HG03175 (cell line): ENCODE data around the gene PDK2.

Experiments used
- ATAC-seq: cut with Tn5 transposase; IDR thresholded peaks from one replicate; pipeline ENCODE4 v1.9.1; 2021; ENCODE audit warnings: mild to moderate bottlenecking, moderate library complexity; ENCODE audit not compliant: unreplicated experiment

The PDK2 gene

GRCh38 chr17:50094753-50095619 lies at the start of gene PDK2:
PDK2 (plus strand) TSS chr17:50095351; CDS start chr17:50095436, 85 bp downstream.
- ATAC-seq = peak; percentile 92

GRCh38 chr17:50046179-50046578 lies 49.0 kb upstream of the PDK2 start:
- no peak for ATAC-seq

GRCh38 chr17:50046667-50047066 lies 48.5 kb upstream of the PDK2 start:
- ATAC-seq = no peak

- ATAC-seq = no peak
Observed at GRCh38 chr17:50047083-50047482, 48.1 kb upstream of the PDK2 start.

GRCh38 chr17:50047488-50048126 lies 47.5 kb upstream of the PDK2 start:
- no peak for ATAC-seq

GRCh38 chr17:50048146-50048720 lies 46.9 kb upstream of the PDK2 start:
- no peak for ATAC-seq

GRCh38 chr17:50048988-50049387 lies 46.2 kb upstream of the PDK2 start:
- ATAC-seq = no peak

GRCh38 chr17:50049636-50050035 lies 45.5 kb upstream of the PDK2 start:
- ATAC-seq = no peak

- ATAC-seq = no peak
Observed at GRCh38 chr17:50050431-50051032, 44.6 kb upstream of the PDK2 start.

GRCh38 chr17:50051082-50051576 lies 44.0 kb upstream of the PDK2 start:
- ATAC-seq = no peak

GRCh38 chr17:50051606-50052005 lies 43.5 kb upstream of the PDK2 start:
- no peak for ATAC-seq

GRCh38 chr17:50052241-50052796 lies 42.8 kb upstream of the PDK2 start:
- ATAC-seq = no peak

GRCh38 chr17:50052822-50053653 lies 42.1 kb upstream of the PDK2 start:
- ATAC-seq = no peak

GRCh38 chr17:50053654-50053960 lies 41.5 kb upstream of the PDK2 start:
- no peak for ATAC-seq

- peak; percentile 7 for ATAC-seq
Observed at GRCh38 chr17:50055055-50055425, 40.1 kb upstream of the PDK2 start.

GRCh38 chr17:50055426-50056216 lies 39.5 kb upstream of the PDK2 start, which contains the start of gene ITGA3:
ITGA3 (plus strand) TSS chr17:50056110; CDS start chr17:50056440, 330 bp downstream.
- peak; percentile 36 for ATAC-seq

GRCh38 chr17:50056217-50056960 lies 38.8 kb upstream of the PDK2 start:
- peak; percentile 60 for ATAC-seq

- ATAC-seq = no peak
Observed at GRCh38 chr17:50056961-50057330, 38.2 kb upstream of the PDK2 start.

GRCh38 chr17:50057521-50057991 lies 37.6 kb upstream of the PDK2 start:
- ATAC-seq = no peak
